Large intestine (tissue), 3 donors: ENCODE data around the gene UBA3. TPM values are rescaled to one million over a fixed set of nuclear protein-coding genes. Genes with fewer than 3 reads are reported as not detected.

Experiments
- DNase-seq, 2 donors: peaks; one replicate each; pipeline versions ENCODE4 v3.0.0 to v3.0.0-alpha.2; 2013
- H3K27ac ChIP-seq: one replicate; pipeline ENCODE4 v1.5.1; 2013; ENCODE audit warnings: low read length
- H3K27me3 ChIP-seq: 2 replicates; pipeline ENCODE4 v1.6.1; 2013; ENCODE audit warnings: low read length; ENCODE audit not compliant: control insufficient read depth, insufficient read depth
- H3K36me3 ChIP-seq: 2 replicates; pipeline ENCODE4 v1.6.1; 2013; ENCODE audit warnings: low read length; ENCODE audit not compliant: control insufficient read depth, insufficient read depth
- H3K4me1 ChIP-seq: one replicate; pipeline ENCODE4 v1.6.1; 2013; ENCODE audit warnings: low read length; ENCODE audit not compliant: control insufficient read depth, insufficient read depth
- H3K4me3 ChIP-seq: one replicate; pipeline ENCODE4 v1.5.1; 2013; ENCODE audit warnings: low read length
- H3K9me3 ChIP-seq: one replicate; pipeline ENCODE4 v1.6.1; 2013; ENCODE audit warnings: mild to moderate bottlenecking, low read depth, low read length, moderate library complexity; ENCODE audit not compliant: control insufficient read depth
- WGBS: methylation state at CpG from one replicate; pipeline ENCODE4 v1.1.5; 2013; ENCODE audit warnings: low lambda C conversion rate; ENCODE audit not compliant: insufficient coverage; 5-methylcytosine and 5-hydroxymethylcytosine counted together
- polyA plus RNA-seq: library from polyadenylated mRNA; unstranded; fragments of 120-200 nt; gene quantifications from one replicate; pipeline ENCODE4 v1.2.1, GENCODE V29; 2013

Gene UBA3
- polyA plus RNA-seq, 1 donor: 53.6 TPM

DNA sequence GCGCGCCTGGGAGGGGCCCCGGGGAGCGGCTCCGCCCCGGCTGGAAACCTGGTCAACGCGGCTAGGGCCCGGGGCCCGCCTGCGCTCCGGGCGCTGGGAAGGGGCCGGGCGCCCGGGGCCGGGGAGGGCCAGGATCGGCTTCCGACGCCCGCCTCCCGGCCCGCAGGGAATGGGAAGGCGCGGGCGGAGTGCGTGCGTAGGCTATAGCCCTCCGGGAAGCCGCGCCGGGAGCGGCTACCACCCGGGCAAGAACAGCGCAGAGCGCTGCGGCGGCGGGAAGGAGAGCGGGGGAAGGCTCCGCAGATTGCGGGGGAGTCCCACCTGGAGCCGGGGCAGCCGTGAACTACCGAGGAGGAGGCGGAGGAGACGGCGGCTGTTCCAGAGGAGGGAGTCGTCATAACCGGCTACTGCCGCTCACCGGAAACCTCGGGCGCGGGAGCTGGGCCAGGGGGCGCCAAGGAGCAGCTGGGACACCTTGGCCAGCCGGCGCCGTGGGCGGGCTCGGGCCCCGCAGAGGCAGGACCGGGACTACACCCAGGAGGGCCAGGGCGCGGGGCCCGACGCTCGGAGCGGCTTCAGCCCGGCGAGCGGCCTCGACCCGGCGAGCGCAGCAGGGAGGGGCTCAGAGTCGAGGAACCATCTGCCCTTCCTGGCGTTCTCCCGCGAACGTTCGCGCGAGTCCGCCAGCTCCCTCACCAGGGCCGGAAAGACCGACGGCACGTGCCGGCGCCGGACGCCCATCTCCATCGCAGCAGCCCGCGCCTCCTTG is 66.7 kb downstream of the UBA3 start, which contains the start of gene EOGT:
TSS of gene EOGT (minus strand) at position 432 of the 769 bp plus-strand sequence. CDS start 3,838 bp downstream, outside the sequence.
- H3K9me3 ChIP-seq: no peaks in the 10 kb centered on the region
- no peaks in the 10 kb centered on the region for H3K27me3 ChIP-seq
- H3K27ac ChIP-seq: peak within 1 kb of the TSS; percentile 86
- H3K4me3 ChIP-seq: peak within 1 kb of the TSS; percentile 78
- peak; percentile 72 to 92 for DNase-seq
- no peaks in the 10 kb centered on the region for H3K4me1 ChIP-seq
- H3K36me3 ChIP-seq: peaks cover 6% of the 10 kb centered on the region
- WGBS: no CpG with 5 or more reads among the region's 96 CpGs

DNA sequence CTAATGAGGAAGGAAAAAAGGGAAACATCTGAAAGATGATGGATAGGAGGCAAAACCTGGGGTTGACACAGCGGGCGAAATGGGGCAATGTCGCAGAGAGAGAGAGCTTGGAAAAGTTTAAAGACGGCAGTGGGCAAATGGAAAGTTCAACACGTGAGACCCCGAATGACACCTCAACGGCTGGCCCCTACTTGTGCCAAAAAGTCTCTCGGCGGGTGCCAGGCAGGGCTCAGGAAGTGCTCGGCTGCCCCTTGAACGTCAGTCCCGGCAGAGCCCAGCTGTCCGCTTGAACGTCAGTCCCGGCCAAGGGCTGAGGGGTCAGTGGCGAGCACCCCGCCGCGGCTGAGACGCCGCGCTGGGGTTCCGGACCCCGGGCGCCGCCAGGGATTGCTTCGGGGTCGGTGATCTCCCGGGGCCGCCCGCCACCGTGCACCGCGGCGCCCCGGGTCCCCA is 67.3 kb downstream of the UBA3 start:
- no peaks in the 10 kb centered on the region for H3K9me3 ChIP-seq
- no peaks in the 10 kb centered on the region for H3K27me3 ChIP-seq
- peak overlapping the region; percentile 56 for H3K4me3 ChIP-seq
- H3K4me1 ChIP-seq: no peaks in the 10 kb centered on the region
- DNase-seq: peak in 1 of 2 donors; percentile 24
- WGBS: no CpG with 5 or more reads among the region's 36 CpGs
- H3K36me3 ChIP-seq: peaks cover 4% of the 10 kb centered on the region
- H3K27ac ChIP-seq: no peak overlapping the region

DNA sequence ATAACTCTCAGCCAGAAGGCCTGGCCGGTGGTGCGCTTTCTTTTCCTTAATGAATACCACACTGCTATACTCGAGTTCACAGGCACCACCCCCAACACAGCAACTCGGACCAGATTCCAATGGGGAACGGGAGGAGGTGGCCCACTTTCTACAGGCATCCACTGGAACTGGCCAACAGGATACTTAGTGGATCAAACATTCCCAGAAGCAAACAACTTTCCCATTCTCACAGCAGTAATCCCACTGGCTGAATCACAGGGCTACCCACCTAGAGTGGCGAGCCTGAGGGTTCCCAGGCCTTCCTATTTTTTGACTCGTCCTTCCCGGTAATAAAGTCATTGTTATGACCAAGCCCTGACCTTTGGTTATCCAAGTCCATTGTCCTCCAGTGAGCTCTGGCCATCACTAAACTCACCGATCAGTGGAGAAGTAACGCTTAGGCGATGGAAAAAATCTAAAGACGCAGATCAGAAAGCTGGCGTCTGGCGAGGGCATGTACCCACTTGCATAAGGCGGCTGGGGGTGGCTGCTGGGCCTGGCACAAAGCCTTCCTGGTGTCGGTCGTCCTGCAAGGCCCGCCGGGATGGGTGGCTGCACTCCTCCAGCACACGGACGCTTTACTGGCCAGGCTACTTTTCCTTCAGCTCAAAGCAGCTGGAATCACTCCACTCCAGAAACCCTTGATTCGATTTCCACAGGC is 67.9 kb downstream of the UBA3 start:
- Histone ChIP-seq H3K9me3 (no peaks in the 10 kb centered on the region), H3K27ac (no peak overlapping the region), H3K4me3 (peak overlapping the region; percentile 56), H3K4me1 (no peaks in the 10 kb centered on the region), H3K27me3 (no peaks in the 10 kb centered on the region), H3K36me3 (peaks cover 4% of the 10 kb centered on the region)
- WGBS: 100% methylated on average over 2 of the region's 22 CpGs
- peak; percentile 6 to 7 for DNase-seq

GRCh38 chr3:69011096-69011730 is 69.0 kb downstream of the UBA3 start:
- Histone ChIP-seq H3K9me3 (no peaks in the 10 kb centered on the region), H3K36me3 (peaks cover 7% of the 10 kb centered on the region), H3K4me3 (no peak overlapping the region), H3K27me3 (no peaks in the 10 kb centered on the region), H3K4me1 (no peaks in the 10 kb centered on the region), H3K27ac (no peak overlapping the region)
- 100% methylated on average over 3 of the region's 8 CpGs for WGBS
- DNase-seq: no peak

GRCh38 chr3:69009559-69010410 is 70.4 kb downstream of the UBA3 start:
- Histone ChIP-seq H3K27ac (no peak overlapping the region), H3K9me3 (no peaks in the 10 kb centered on the region), H3K4me1 (no peaks in the 10 kb centered on the region), H3K27me3 (no peaks in the 10 kb centered on the region), H3K4me3 (no peak overlapping the region), H3K36me3 (peaks cover 7% of the 10 kb centered on the region)
- WGBS: no CpG with 5 or more reads among the region's 3 CpGs
- DNase-seq: no peak

- Histone ChIP-seq H3K9me3 (no peaks in the 10 kb centered on the region), H3K4me1 (no peaks in the 10 kb centered on the region), H3K4me3 (no peak overlapping the region), H3K27me3 (no peaks in the 10 kb centered on the region), H3K36me3 (peaks cover 10% of the 10 kb centered on the region), H3K27ac (no peak overlapping the region)
- WGBS: 50% methylated on average over 2 of the region's 2 CpGs
- no peak for DNase-seq
These were observed 71.2 kb downstream of the UBA3 start for GRCh38 chr3:69008980-69009379.

DNA sequence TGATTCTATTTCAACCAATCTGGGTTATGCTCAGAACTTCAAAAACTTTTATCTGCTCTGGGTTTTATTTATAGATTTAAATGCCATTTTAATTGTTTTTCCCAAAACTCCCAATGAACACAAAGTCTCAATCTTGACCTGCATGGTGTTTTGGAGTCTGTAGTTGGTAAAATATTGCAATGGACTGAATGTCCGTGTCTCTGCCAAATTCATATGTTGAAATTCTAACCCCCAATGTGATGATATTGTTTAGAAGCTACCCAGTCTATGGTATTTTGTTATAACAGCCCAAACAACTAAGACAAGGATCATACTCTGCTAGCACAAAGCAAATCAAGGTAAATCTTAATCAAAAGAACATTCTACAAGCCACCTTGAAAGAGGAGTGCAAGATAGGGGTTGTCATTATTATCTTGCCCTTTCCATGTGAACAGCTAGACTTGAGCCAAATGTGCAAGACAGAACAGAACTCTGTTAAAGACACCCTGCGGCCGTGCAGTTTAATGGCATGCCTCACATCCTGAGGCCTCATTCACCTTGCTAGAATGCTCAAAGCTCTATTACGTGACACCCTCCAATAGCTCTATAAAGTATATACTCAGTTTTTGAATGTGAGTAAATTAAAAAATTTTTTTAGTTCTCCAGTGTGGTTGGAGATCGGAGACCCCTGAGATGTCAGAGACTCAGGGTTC is 74.2 kb downstream of the UBA3 start:
- WGBS: 100% methylated on average over 1 of the region's 5 CpGs
- no peaks in the 10 kb centered on the region for H3K4me1 ChIP-seq
- peaks cover 10% of the 10 kb centered on the region for H3K36me3 ChIP-seq
- DNase-seq: no peak
- no peaks in the 10 kb centered on the region for H3K27me3 ChIP-seq
- H3K4me3 ChIP-seq: no peak overlapping the region
- no peak overlapping the region for H3K27ac ChIP-seq
- H3K9me3 ChIP-seq: no peaks in the 10 kb centered on the region

DNA sequence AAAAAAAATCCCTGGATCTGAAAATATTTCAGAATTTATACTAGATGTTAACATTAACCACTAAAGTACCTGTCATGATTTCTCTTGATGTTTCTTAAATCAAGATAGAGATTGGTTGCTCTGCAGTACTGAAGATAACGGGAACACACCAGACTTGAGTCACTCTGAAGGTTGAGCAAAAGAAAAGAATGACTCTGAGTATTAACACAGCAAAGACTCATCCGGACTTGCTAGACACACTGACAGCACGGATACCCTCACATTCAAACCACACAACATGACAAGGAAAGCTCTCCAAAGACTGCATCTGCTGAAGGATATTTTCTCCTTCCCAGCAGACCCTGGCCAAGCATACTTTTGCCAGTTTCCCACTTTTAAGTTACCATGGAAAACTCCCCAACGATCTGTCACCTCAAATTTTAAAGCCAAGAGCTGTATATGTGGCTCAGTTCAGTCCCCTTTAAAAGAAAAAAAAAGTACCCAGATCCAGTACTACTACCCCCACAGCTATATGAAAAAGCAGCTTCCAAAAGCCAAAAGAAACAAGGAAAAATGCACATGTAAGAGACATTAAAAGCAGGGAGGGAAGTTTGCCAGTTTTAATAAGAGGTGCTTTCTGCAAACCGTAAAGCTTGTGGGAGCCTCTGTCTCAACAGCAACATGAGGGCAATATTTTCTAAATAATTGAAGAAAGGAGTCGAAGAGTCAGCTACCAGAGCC is 74.9 kb downstream of the UBA3 start:
- peaks cover 10% of the 10 kb centered on the region for H3K36me3 ChIP-seq
- WGBS: 67% methylated on average over 1 of the region's 6 CpGs
- DNase-seq: no peak

More for the DNA sequence above, 74.9 kb downstream of the UBA3 start:
- no peak overlapping the region for H3K27ac ChIP-seq
- H3K4me3 ChIP-seq: no peak overlapping the region
- no peaks in the 10 kb centered on the region for H3K27me3 ChIP-seq
- H3K9me3 ChIP-seq: no peaks in the 10 kb centered on the region
- H3K4me1 ChIP-seq: no peaks in the 10 kb centered on the region
